NOMO-1 (cell line): ENCODE results near the gene CREB5.

ENCODE experiments used
- DNase-seq, 2 experiments: peaks; one replicate each; lab custom pipeline; 2025; ENCODE audit not compliant: unreplicated experiment in 2 of 2; lab: John Stamatoyannopoulos, UW

CREB5 gene

GRCh38 chr7:28571405-28571804, 159.1 kb downstream of the CREB5 start:
- no peak for DNase-seq

GRCh38 chr7:28572321-28573058, 160.2 kb downstream of the CREB5 start:
- no peak for DNase-seq

GRCh38 chr7:28573059-28573553, 160.8 kb downstream of the CREB5 start:
- peak in 1 of 2 experiments; percentile 20 for DNase-seq

GRCh38 chr7:28573651-28574301, 161.5 kb downstream of the CREB5 start:
- no peak for DNase-seq

- DNase-seq: no peak
These were observed 162.9 kb downstream of the CREB5 start for GRCh38 chr7:28575241-28575643.

- DNase-seq: no peak
These were observed 164.3 kb downstream of the CREB5 start for GRCh38 chr7:28576656-28577055.

GRCh38 chr7:28579571-28579970, 167.3 kb downstream of the CREB5 start:
- no peak for DNase-seq

GRCh38 chr7:28580665-28581064, 168.3 kb downstream of the CREB5 start:
- DNase-seq: no peak

- no peak for DNase-seq
These were observed 169.0 kb downstream of the CREB5 start for GRCh38 chr7:28581351-28581750.

GRCh38 chr7:28582226-28582625, 169.9 kb downstream of the CREB5 start:
- DNase-seq: no peak

- DNase-seq: no peak
These were observed 171.9 kb downstream of the CREB5 start for GRCh38 chr7:28584235-28584634.

GRCh38 chr7:28586736-28587135, 174.4 kb downstream of the CREB5 start:
- DNase-seq: no peak

- no peak for DNase-seq
These were observed 174.9 kb downstream of the CREB5 start for GRCh38 chr7:28587211-28587610.

- no peak for DNase-seq
These were observed 176.3 kb downstream of the CREB5 start for GRCh38 chr7:28588602-28589001.

- no peak for DNase-seq
These were observed 178.8 kb downstream of the CREB5 start for GRCh38 chr7:28591041-28591674.

- DNase-seq: no peak
These were observed 179.5 kb downstream of the CREB5 start for GRCh38 chr7:28591725-28592349.

GRCh38 chr7:28592861-28593260, 180.5 kb downstream of the CREB5 start:
- DNase-seq: no peak

GRCh38 chr7:28595076-28595475, 182.8 kb downstream of the CREB5 start:
- no peak for DNase-seq

GRCh38 chr7:28595801-28596200, 183.5 kb downstream of the CREB5 start:
- no peak for DNase-seq

- no peak for DNase-seq
These were observed 184.1 kb downstream of the CREB5 start for GRCh38 chr7:28596245-28596935.

- DNase-seq: no peak
These were observed 185.0 kb downstream of the CREB5 start for GRCh38 chr7:28597284-28597683.
